Measurements from ENCODE around the gene NHSL2. TPM values are rescaled to one million over a fixed set of nuclear protein-coding genes. Genes with fewer than 3 reads are reported as not detected.

The NHSL2 gene
- total and polyA plus RNA-seq, 2 experiments from 2014 or later: 4.7 to 9.5 TPM

DNA sequence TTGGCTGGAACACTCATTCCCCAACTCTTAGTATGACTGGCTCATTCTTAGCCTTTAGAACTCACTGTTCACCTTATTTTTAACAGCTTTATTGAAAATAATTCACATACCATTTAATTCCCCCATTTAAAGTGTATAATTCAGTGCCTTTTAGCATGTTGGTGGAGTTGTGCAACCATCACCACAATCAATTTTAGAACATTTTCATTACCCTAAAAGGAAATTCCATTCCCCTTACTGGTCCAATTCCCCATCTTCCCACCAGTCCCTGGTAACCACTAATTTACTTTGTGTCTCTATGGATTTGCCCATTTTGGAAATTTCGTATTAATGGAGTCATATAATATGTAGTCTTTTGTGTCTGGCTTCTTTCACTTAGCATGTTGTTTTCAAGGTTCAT, 19.7 kb downstream of the NHSL2 start:
- Mint-ChIP-seq H3K36me3 (ENCODE audit: low read depth) (no peaks in the 10 kb centered on the region; the same call in 2 of the 3 replicates), H3K9me3 (no peaks in the 10 kb centered on the region), H3K27me3 (ENCODE audit: insufficient read depth, low read depth, poor library complexity) (no peaks in the 10 kb centered on the region), H3K27ac (no peak overlapping the region), H3K4me3 (no peak overlapping the region), H3K4me1 (peaks cover 42% of the 10 kb centered on the region)
- H3K79me2 ChIP-seq (replicated peaks; ENCODE audit: insufficient read depth): peaks cover 56% of the 10 kb centered on the region
- ATAC-seq (no peak), DNase-seq (ENCODE audit: low spot score) (no peak)
- H2AFZ ChIP-seq: no peak overlapping the region
- no peak overlapping the region for H3K27ac ChIP-seq (ENCODE audit: low read depth)
- peaks cover 10% of the 10 kb centered on the region for H3K4me1 ChIP-seq (ENCODE audit: insufficient read depth)
- no peaks in the 10 kb centered on the region for H3K9me2 ChIP-seq (ENCODE audit: insufficient read depth)
- no peak overlapping the region for H3K4me2 ChIP-seq
- H3K4me3 ChIP-seq: no peak overlapping the region
- TF ChIP-seq JUNB (IDR thresholded peaks at IDR 0.05; ENCODE audit: unreplicated experiment) (no peak), ZNF114 (CRISPR knock-in tag; IDR thresholded peaks at IDR 0.05) (no peak), CREB1 (CRISPR knock-in tag; IDR thresholded peaks at IDR 0.05; ENCODE audit: low read depth) (no peak), POLR2AphosphoS5 (IDR thresholded peaks at IDR 0.05; ENCODE audit: low read depth) (no peak), STAT1 (IDR thresholded peaks at IDR 0.05; ENCODE audit: unreplicated experiment) (no peak), EZH2phosphoT487 (IDR thresholded peaks at IDR 0.05; ENCODE audit: unreplicated experiment) (no peak), EZH2 (IDR thresholded peaks at IDR 0.05; ENCODE audit: low read depth, unreplicated experiment) (no peak), ZNF331 (CRISPR knock-in tag; IDR thresholded peaks at IDR 0.05; ENCODE audit: low read depth) (no peak), NANOG (IDR thresholded peaks at IDR 0.05; ENCODE audit: borderline replicate concordance) (no peak)
- TF ChIP-seq, protein P1, sequence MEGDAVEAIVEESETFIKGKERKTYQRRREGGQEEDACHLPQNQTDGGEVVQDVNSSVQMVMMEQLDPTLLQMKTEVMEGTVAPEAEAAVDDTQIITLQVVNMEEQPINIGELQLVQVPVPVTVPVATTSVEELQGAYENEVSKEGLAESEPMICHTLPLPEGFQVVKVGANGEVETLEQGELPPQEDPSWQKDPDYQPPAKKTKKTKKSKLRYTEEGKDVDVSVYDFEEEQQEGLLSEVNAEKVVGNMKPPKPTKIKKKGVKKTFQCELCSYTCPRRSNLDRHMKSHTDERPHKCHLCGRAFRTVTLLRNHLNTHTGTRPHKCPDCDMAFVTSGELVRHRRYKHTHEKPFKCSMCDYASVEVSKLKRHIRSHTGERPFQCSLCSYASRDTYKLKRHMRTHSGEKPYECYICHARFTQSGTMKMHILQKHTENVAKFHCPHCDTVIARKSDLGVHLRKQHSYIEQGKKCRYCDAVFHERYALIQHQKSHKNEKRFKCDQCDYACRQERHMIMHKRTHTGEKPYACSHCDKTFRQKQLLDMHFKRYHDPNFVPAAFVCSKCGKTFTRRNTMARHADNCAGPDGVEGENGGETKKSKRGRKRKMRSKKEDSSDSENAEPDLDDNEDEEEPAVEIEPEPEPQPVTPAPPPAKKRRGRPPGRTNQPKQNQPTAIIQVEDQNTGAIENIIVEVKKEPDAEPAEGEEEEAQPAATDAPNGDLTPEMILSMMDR (conservative IDR thresholded peaks at IDR 0.05; ENCODE audit: low read depth in 2 of 2): no peak
- TF ChIP-seq, protein P2, sequence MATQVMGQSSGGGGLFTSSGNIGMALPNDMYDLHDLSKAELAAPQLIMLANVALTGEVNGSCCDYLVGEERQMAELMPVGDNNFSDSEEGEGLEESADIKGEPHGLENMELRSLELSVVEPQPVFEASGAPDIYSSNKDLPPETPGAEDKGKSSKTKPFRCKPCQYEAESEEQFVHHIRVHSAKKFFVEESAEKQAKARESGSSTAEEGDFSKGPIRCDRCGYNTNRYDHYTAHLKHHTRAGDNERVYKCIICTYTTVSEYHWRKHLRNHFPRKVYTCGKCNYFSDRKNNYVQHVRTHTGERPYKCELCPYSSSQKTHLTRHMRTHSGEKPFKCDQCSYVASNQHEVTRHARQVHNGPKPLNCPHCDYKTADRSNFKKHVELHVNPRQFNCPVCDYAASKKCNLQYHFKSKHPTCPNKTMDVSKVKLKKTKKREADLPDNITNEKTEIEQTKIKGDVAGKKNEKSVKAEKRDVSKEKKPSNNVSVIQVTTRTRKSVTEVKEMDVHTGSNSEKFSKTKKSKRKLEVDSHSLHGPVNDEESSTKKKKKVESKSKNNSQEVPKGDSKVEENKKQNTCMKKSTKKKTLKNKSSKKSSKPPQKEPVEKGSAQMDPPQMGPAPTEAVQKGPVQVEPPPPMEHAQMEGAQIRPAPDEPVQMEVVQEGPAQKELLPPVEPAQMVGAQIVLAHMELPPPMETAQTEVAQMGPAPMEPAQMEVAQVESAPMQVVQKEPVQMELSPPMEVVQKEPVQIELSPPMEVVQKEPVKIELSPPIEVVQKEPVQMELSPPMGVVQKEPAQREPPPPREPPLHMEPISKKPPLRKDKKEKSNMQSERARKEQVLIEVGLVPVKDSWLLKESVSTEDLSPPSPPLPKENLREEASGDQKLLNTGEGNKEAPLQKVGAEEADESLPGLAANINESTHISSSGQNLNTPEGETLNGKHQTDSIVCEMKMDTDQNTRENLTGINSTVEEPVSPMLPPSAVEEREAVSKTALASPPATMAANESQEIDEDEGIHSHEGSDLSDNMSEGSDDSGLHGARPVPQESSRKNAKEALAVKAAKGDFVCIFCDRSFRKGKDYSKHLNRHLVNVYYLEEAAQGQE (IDR thresholded peaks at IDR 0.05; ENCODE audit: unreplicated experiment): no peak
- TF ChIP-seq, protein P3, sequence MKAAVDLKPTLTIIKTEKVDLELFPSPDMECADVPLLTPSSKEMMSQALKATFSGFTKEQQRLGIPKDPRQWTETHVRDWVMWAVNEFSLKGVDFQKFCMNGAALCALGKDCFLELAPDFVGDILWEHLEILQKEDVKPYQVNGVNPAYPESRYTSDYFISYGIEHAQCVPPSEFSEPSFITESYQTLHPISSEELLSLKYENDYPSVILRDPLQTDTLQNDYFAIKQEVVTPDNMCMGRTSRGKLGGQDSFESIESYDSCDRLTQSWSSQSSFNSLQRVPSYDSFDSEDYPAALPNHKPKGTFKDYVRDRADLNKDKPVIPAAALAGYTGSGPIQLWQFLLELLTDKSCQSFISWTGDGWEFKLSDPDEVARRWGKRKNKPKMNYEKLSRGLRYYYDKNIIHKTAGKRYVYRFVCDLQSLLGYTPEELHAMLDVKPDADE (IDR thresholded peaks at IDR 0.05): no peak
- TF ChIP-seq, protein P4, sequence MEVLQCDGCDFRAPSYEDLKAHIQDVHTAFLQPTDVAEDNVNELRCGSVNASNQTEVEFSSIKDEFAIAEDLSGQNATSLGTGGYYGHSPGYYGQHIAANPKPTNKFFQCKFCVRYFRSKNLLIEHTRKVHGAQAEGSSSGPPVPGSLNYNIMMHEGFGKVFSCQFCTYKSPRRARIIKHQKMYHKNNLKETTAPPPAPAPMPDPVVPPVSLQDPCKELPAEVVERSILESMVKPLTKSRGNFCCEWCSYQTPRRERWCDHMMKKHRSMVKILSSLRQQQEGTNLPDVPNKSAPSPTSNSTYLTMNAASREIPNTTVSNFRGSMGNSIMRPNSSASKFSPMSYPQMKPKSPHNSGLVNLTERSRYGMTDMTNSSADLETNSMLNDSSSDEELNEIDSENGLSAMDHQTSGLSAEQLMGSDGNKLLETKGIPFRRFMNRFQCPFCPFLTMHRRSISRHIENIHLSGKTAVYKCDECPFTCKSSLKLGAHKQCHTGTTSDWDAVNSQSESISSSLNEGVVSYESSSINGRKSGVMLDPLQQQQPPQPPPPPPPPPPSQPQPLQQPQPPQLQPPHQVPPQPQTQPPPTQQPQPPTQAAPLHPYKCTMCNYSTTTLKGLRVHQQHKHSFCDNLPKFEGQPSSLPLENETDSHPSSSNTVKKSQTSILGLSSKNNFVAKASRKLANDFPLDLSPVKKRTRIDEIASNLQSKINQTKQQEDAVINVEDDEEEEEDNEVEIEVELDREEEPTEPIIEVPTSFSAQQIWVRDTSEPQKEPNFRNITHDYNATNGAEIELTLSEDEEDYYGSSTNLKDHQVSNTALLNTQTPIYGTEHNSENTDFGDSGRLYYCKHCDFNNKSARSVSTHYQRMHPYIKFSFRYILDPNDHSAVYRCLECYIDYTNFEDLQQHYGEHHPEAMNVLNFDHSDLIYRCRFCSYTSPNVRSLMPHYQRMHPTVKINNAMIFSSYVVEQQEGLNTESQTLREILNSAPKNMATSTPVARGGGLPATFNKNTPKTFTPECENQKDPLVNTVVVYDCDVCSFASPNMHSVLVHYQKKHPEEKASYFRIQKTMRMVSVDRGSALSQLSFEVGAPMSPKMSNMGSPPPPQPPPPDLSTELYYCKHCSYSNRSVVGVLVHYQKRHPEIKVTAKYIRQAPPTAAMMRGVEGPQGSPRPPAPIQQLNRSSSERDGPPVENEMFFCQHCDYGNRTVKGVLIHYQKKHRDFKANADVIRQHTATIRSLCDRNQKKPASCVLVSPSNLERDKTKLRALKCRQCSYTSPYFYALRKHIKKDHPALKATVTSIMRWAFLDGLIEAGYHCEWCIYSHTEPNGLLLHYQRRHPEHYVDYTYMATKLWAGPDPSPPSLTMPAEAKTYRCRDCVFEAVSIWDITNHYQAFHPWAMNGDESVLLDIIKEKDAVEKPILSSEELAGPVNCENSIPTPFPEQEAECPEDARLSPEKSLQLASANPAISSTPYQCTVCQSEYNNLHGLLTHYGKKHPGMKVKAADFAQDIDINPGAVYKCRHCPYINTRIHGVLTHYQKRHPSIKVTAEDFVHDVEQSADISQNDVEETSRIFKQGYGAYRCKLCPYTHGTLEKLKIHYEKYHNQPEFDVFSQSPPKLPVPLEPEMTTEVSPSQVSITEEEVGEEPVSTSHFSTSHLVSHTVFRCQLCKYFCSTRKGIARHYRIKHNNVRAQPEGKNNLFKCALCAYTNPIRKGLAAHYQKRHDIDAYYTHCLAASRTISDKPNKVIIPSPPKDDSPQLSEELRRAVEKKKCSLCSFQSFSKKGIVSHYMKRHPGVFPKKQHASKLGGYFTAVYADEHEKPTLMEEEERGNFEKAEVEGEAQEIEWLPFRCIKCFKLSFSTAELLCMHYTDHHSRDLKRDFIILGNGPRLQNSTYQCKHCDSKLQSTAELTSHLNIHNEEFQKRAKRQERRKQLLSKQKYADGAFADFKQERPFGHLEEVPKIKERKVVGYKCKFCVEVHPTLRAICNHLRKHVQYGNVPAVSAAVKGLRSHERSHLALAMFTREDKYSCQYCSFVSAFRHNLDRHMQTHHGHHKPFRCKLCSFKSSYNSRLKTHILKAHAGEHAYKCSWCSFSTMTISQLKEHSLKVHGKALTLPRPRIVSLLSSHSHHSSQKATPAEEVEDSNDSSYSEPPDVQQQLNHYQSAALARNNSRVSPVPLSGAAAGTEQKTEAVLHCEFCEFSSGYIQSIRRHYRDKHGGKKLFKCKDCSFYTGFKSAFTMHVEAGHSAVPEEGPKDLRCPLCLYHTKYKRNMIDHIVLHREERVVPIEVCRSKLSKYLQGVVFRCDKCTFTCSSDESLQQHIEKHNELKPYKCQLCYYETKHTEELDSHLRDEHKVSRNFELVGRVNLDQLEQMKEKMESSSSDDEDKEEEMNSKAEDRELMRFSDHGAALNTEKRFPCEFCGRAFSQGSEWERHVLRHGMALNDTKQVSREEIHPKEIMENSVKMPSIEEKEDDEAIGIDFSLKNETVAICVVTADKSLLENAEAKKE (CRISPR knock-in tag; IDR thresholded peaks at IDR 0.05): no peak
- H4K20me1 ChIP-seq (replicated peaks; ENCODE audit: insufficient read depth): no peaks in the 10 kb centered on the region
- H3F3A ChIP-seq (replicated peaks; ENCODE audit: low read depth): no peaks in the 10 kb centered on the region
- H3K36me3 ChIP-seq (ENCODE audit: insufficient read depth): no peaks in the 10 kb centered on the region
- no peaks in the 10 kb centered on the region for H3K27me3 ChIP-seq (ENCODE audit: insufficient read depth)

Measured in GM23338 (cell line).